ENCODE data around the gene SLC44A3.

DNA sequence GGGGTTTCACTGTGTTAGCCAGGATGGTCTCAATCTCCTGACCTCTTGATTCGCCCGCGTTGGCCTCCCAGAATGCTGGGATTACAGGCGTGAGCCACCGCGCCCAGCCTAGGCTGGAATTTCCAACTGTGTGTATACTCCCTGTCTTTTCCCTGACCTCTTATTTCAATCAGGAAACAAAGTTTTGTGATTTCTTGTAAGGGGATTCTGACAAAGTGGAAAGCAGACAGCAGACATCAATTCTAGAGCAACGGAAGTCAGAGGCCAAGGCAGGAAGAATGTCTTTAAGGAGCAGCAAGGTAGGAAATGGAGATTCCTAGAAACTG is 36.0 kb upstream of the SLC44A3 start:
- TF ChIP-seq, protein P1, sequence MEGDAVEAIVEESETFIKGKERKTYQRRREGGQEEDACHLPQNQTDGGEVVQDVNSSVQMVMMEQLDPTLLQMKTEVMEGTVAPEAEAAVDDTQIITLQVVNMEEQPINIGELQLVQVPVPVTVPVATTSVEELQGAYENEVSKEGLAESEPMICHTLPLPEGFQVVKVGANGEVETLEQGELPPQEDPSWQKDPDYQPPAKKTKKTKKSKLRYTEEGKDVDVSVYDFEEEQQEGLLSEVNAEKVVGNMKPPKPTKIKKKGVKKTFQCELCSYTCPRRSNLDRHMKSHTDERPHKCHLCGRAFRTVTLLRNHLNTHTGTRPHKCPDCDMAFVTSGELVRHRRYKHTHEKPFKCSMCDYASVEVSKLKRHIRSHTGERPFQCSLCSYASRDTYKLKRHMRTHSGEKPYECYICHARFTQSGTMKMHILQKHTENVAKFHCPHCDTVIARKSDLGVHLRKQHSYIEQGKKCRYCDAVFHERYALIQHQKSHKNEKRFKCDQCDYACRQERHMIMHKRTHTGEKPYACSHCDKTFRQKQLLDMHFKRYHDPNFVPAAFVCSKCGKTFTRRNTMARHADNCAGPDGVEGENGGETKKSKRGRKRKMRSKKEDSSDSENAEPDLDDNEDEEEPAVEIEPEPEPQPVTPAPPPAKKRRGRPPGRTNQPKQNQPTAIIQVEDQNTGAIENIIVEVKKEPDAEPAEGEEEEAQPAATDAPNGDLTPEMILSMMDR (IDR thresholded peaks at IDR 0.05; ENCODE audit: low read depth, low read length), result no peak
- TF ChIP-seq POLR2A (IDR thresholded peaks at IDR 0.05; ENCODE audit: extremely low read depth, insufficient read length), result no peak
